ENCODE data around the gene LRIG3.

Gene LRIG3

GRCh38 chr12:58920102-58920960 lies at the start of gene LRIG3:
Gene LRIG3, minus strand, starts transcription at chr12:58920504. Its CDS starts 269 bp downstream, at chr12:58920235.
- peak within 1 kb of the TSS; percentile 76 for H3K4me3 ChIP-seq (ENCODE audit: low read depth, low read length)
- peak; percentile 38; the same call in 1 of the 2 replicates for TF ChIP-seq CTCF (IDR thresholded peaks at IDR 0.05; ENCODE audit: borderline replicate concordance, insufficient read depth, low read depth, low read length)

GRCh38 chr12:58969237-58969636 lies 48.9 kb upstream of the LRIG3 start:
- TF ChIP-seq CTCF (IDR thresholded peaks at IDR 0.05; ENCODE audit: borderline replicate concordance, insufficient read depth, low read depth, low read length): no peak
- no peak overlapping the region for H3K4me3 ChIP-seq (ENCODE audit: low read depth, low read length)

GRCh38 chr12:58967561-58967960 lies 47.3 kb upstream of the LRIG3 start:
- no peak overlapping the region for H3K4me3 ChIP-seq (ENCODE audit: low read depth, low read length)
- TF ChIP-seq CTCF (IDR thresholded peaks at IDR 0.05; ENCODE audit: borderline replicate concordance, insufficient read depth, low read depth, low read length): no peak

GRCh38 chr12:58966939-58967338 lies 46.6 kb upstream of the LRIG3 start:
- no peak overlapping the region for H3K4me3 ChIP-seq (ENCODE audit: low read depth, low read length)
- no peak for TF ChIP-seq CTCF (IDR thresholded peaks at IDR 0.05; ENCODE audit: borderline replicate concordance, insufficient read depth, low read depth, low read length)

GRCh38 chr12:58965568-58965967 lies 45.3 kb upstream of the LRIG3 start:
- no peak overlapping the region for H3K4me3 ChIP-seq (ENCODE audit: low read depth, low read length)
- no peak for TF ChIP-seq CTCF (IDR thresholded peaks at IDR 0.05; ENCODE audit: borderline replicate concordance, insufficient read depth, low read depth, low read length)

- no peak overlapping the region for H3K4me3 ChIP-seq (ENCODE audit: low read depth, low read length)
- TF ChIP-seq CTCF (IDR thresholded peaks at IDR 0.05; ENCODE audit: borderline replicate concordance, insufficient read depth, low read depth, low read length): no peak
Measured at GRCh38 chr12:58963844-58964243, 43.5 kb upstream of the LRIG3 start.

- no peak overlapping the region for H3K4me3 ChIP-seq (ENCODE audit: low read depth, low read length)
- TF ChIP-seq CTCF (IDR thresholded peaks at IDR 0.05; ENCODE audit: borderline replicate concordance, insufficient read depth, low read depth, low read length): no peak
Measured at GRCh38 chr12:58961906-58962305, 41.6 kb upstream of the LRIG3 start.

Measured in GM12875 (cell line).